Activated CD8-positive, alpha-beta memory T cell treated with anti-CD3 and anti-CD28 coated beads for 24 hours (primary cell): Measurements from ENCODE around the gene NCOA1.

Experiments
- DNase-seq: peaks from one replicate; pipeline ENCODE4 v3.0.0-alpha.2; 2020

NCOA1 gene

GRCh38 chr2:24809316-24810007 lies 318.4 kb downstream of the NCOA1 start:
- DNase-seq: no peak

- DNase-seq: no peak
Observed at GRCh38 chr2:24813691-24814137, 322.7 kb downstream of the NCOA1 start.

- peak; percentile 33 for DNase-seq
Observed at GRCh38 chr2:24814516-24814915, 323.5 kb downstream of the NCOA1 start.

DNA sequence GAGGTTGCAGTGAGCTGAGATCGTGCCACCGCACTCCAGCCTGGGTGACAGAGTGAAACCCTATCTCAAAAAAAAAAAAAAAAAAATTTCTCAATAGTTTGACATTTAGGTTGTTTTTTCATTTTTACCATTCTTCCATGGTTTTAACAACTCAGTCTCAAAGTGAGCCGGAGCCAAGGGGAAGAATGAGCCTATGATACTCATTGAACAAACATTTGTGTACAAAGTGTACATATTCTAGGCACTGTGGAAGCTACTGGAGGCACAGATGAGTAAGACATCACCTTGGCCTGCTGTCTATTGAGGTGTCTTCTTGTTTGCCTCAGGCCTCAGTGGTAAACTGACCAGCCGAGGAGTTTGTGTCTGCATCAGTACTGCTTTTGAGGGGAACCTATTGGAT lies 324.1 kb downstream of the NCOA1 start:
- no peak for DNase-seq

- DNase-seq: no peak
Observed at GRCh38 chr2:24816404-24816803, 325.4 kb downstream of the NCOA1 start.

DNA sequence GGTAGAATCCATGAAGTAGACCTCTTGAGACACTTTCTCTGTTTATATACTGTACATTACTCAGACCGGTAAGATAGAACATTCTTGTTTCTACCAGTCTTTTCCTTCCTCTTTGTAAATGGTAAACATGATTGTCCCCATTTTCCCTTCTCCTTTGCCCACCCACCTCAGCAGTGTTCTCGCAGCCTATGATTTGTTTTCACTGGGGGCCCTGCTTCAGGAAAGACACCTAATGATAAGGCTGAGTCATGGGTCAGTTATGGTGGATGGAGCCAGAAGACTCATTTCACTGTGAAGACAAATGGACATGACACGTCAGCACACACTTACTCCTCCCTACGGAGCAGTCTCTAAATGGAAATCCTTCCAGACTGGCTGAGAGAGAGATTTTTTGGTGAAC lies 325.8 kb downstream of the NCOA1 start:
- no peak for DNase-seq

DNA sequence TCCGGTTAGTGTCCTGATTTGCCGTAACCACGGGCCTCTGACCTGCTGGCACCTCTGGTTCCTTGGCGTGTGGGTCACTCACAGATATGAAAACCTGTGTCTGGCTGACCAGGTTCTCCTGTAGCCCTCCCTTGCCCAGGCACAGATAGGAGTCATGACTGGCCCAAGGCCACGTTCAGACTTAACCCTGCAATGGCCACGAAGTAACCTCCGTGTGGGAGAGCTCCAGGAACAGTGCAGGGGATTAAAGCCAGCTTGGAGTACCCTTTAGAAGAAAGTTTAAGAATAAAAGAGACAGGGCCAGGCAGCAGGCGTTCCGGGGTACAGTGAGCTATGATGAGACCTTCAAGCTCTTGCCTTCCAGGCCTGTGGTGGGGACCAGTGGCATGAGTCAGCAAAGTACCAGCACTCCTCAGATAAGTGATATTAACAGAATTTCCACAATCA lies 327.7 kb downstream of the NCOA1 start:
- DNase-seq: peak; percentile 53

GRCh38 chr2:24819442-24820174 lies 328.6 kb downstream of the NCOA1 start:
- DNase-seq: peak; percentile 50

DNA sequence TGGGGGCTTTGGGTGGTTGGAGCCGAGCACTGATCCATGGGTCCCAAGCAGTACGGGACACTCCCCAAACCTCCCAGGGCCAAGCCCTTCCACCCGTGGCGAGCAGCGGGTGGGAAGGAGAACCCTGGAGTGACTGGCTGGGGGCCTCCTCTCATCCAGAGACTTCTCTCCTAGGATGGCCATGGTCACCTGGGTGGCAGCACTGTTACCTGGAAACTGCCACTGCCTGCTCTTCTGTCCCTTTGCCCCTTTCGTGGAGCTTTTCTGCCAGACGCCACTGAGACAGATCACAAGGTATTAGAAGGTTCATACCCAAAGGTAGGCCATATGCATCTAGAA lies 329.1 kb downstream of the NCOA1 start:
- DNase-seq: peak; percentile 50
